ENCODE data around the gene CHAF1B. TPM values are rescaled to one million over a fixed set of nuclear protein-coding genes. Genes with fewer than 3 reads are reported as not detected.

CHAF1B gene
- total and polyA plus RNA-seq, 2 of the 8 experiments (the other 6 are each of a cell fraction or from before 2014, with no cell fraction given), result 11.8 to 23.1 TPM

GRCh38 chr21:36424592-36424991 is 39.4 kb downstream of the CHAF1B start:
- H3K4ac ChIP-seq (replicated peaks; ENCODE audit: insufficient read length, low read depth, low read length), result no peak overlapping the region
- no peaks in the 10 kb centered on the region for H3K9me3 ChIP-seq (ENCODE audit: insufficient read depth in 2 of 2, low read depth in 1 of 2, low read length in 1 of 2)
- H3K27me3 ChIP-seq (replicated peaks in 1 of 4; ENCODE audit: control insufficient read depth in 3 of 4, extremely low read depth in 1 of 4, insufficient read depth in 3 of 4, low read length in 3 of 4), result no peaks in the 10 kb centered on the region
- H4K8ac ChIP-seq (ENCODE audit: extremely low read depth, insufficient read depth, low read length), result no peak overlapping the region
- H3K4me2 ChIP-seq (ENCODE audit: insufficient read depth in 1 of 2, low read depth in 2 of 2, low read length in 2 of 2), result no peak overlapping the region
- no peaks in the 10 kb centered on the region for H3K36me3 ChIP-seq (ENCODE audit: control insufficient read depth in 2 of 4, insufficient read depth in 4 of 4, low read length in 3 of 4)
- CTCF ChIA-PET (ENCODE audit: partially characterized antibody), result interaction anchor here (0.9 to 3.9 kb wide), 2 partner anchors 54 to 1051 kb away, joined by 3 to 17 read pairs; no protein-coding TSS in a partner anchor
- H2BK5ac ChIP-seq (ENCODE audit: low read depth, low read length), result no peak overlapping the region
- H3K27ac ChIP-seq (ENCODE audit: low read depth, low read length), result no peak overlapping the region
- 88% methylated on average over 8 of the region's 8 CpGs; no CpG with 5 or more reads in 1 of the 2 experiments for WGBS, 2 experiments (ENCODE audit: extremely low coverage in 1 of 2, insufficient coverage in 1 of 2, insufficient read length in 1 of 2, insufficient replicate concordance in 2 of 2, low coverage in 1 of 2, low lambda C conversion rate in 2 of 2, missing lambda C conversion rate in 1 of 2)
- no peak for FAIRE-seq
- no peak overlapping the region for H3K14ac ChIP-seq (ENCODE audit: insufficient read length)
- no peaks in the 10 kb centered on the region for H3K79me1 ChIP-seq (ENCODE audit: low read depth, low read length)
- no peak overlapping the region for H3K4me3 ChIP-seq (ENCODE audit: extremely low read depth in 1 of 4, insufficient read depth in 2 of 4, low read depth in 3 of 4, low read length in 4 of 4)
- no peak overlapping the region for H4K5ac ChIP-seq (ENCODE audit: insufficient read length, low read depth, low read length)
- H4K91ac ChIP-seq (replicated peaks; ENCODE audit: insufficient read length, low read length), result no peak overlapping the region
- no peak overlapping the region for H2BK15ac ChIP-seq (ENCODE audit: low read length)
- H2AFZ ChIP-seq (ENCODE audit: low read length), result no peak overlapping the region
- no peak overlapping the region for H2BK20ac ChIP-seq (ENCODE audit: low read length)
- no peaks in the 10 kb centered on the region for H4K20me1 ChIP-seq (replicated peaks in 1 of 2; ENCODE audit: control insufficient read depth in 1 of 2, insufficient read depth in 2 of 2, low read length in 2 of 2)
- H3K23ac ChIP-seq (ENCODE audit: insufficient read length), result no peak overlapping the region
- H2BK120ac ChIP-seq (replicated peaks; ENCODE audit: low read depth, low read length), result no peak overlapping the region
- no peaks in the 10 kb centered on the region for H3K23me2 ChIP-seq (ENCODE audit: low read depth, low read length)
- peaks cover 0 to 4% (median 4%) of the 10 kb centered on the region in 4 experiments; a peak in 4 of 7 replicates for H3K4me1 ChIP-seq (replicated peaks in 1 of 4; ENCODE audit: control insufficient read depth in 3 of 4, insufficient read depth in 4 of 4, low read length in 3 of 4)
- DNase-seq (ENCODE audit: low read depth in 1 of 2, low spot score in 2 of 2), result no peak
- H3K56ac ChIP-seq (replicated peaks; ENCODE audit: insufficient read length, low read depth, low read length), result no peak overlapping the region
- no peak overlapping the region for H2BK12ac ChIP-seq (ENCODE audit: low read depth, low read length)
- H2AK5ac ChIP-seq (ENCODE audit: low read depth, low read length), result no peak overlapping the region
- H3K9ac ChIP-seq (replicated peaks in 1 of 4; ENCODE audit: extremely low read depth in 1 of 4, low read depth in 3 of 4, low read length in 3 of 4), result no peak overlapping the region
- POLR2A ChIA-PET (ENCODE audit: partially characterized antibody), result interaction anchor here (1.4 kb wide), 1 partner anchor 30 kb away, joined by 5 read pairs; no protein-coding TSS in a partner anchor
- H3K18ac ChIP-seq (ENCODE audit: extremely low read depth, low read length), result no peak overlapping the region
- no peaks in the 10 kb centered on the region for H3K79me2 ChIP-seq (ENCODE audit: control insufficient read depth in 1 of 2, insufficient read depth in 2 of 2, low read length in 2 of 2)
- no peak for TF ChIP-seq SP4 (IDR thresholded peaks at IDR 0.05; ENCODE audit: low read length)
- no peak for TF ChIP-seq ATF2 (IDR thresholded peaks at IDR 0.05; ENCODE audit: low read length)
- no peak for TF ChIP-seq CEBPB (IDR thresholded peaks at IDR 0.05; ENCODE audit: low read depth, low read length)
- no peak for TF ChIP-seq KDM4A (IDR thresholded peaks at IDR 0.05; ENCODE audit: low read depth, low read length, severe bottlenecking)
- no peak for TF ChIP-seq KDM5A (IDR thresholded peaks at IDR 0.05; ENCODE audit: low read length)
- TF ChIP-seq SIN3A (conservative IDR thresholded peaks at IDR 0.05 in 1 of 2, IDR thresholded peaks at IDR 0.05 in 1 of 2; ENCODE audit: low read depth in 1 of 2, low read length in 2 of 2), result no peak
- TF ChIP-seq CTBP2 (IDR thresholded peaks at IDR 0.05; ENCODE audit: borderline replicate concordance, insufficient read depth, insufficient read length, low read length), result no peak
- no peak for TF ChIP-seq RFX5 (IDR thresholded peaks at IDR 0.05; ENCODE audit: borderline replicate concordance, low read depth, low read length)
- no peak for TF ChIP-seq ASH2L (IDR thresholded peaks at IDR 0.05; ENCODE audit: low read length)
- no peak for TF ChIP-seq ZNF274 (IDR thresholded peaks at IDR 0.05; ENCODE audit: borderline replicate concordance, extremely low read depth, low read length)
- no peak for TF ChIP-seq NRF1 (IDR thresholded peaks at IDR 0.05; ENCODE audit: low read depth, low read length)
- TF ChIP-seq CHD1 (IDR thresholded peaks at IDR 0.05; ENCODE audit: low read depth, low read length), result no peak
- TF ChIP-seq TAF1 (IDR thresholded peaks at IDR 0.05; ENCODE audit: low read depth, low read length), result no peak

All from H1 (cell line).